Endodermal cell (in vitro differentiated cells): Measurements from ENCODE around the gene CD209. TPM values are rescaled to one million over a fixed set of nuclear protein-coding genes. Genes with fewer than 3 reads are reported as not detected.

Source experiments
- DNase-seq: peaks from one replicate; pipeline ENCODE4 v3.0.0-alpha.2; 2017
- H3K27ac ChIP-seq: 2 replicates; pipeline ENCODE4 v1.5.1; 2013; ENCODE audit warnings: mild to moderate bottlenecking, low read depth, low read length, moderate library complexity
- H3K27me3 ChIP-seq: 2 replicates; pipeline ENCODE4 v1.6.1; 2013; ENCODE audit warnings: mild to moderate bottlenecking, low read length, moderate library complexity; ENCODE audit not compliant: insufficient read depth, control insufficient read depth, poor library complexity, severe bottlenecking
- H3K36me3 ChIP-seq: 2 replicates; pipeline ENCODE4 v1.7.0; 2013; ENCODE audit warnings: mild to moderate bottlenecking, low read length, moderate library complexity; ENCODE audit not compliant: control insufficient read depth, insufficient read depth
- H3K4me1 ChIP-seq: one replicate; pipeline ENCODE4 v1.7.0; 2013; ENCODE audit warnings: low read length; ENCODE audit not compliant: control insufficient read depth, insufficient read depth
- H3K4me3 ChIP-seq: 2 replicates; pipeline ENCODE4 v1.5.1; 2013; ENCODE audit warnings: mild to moderate bottlenecking, low read length, moderate library complexity
- H3K9ac ChIP-seq: 2 replicates; pipeline ENCODE4 v1.6.1; 2013; ENCODE audit warnings: mild to moderate bottlenecking, low read length, moderate library complexity; ENCODE audit not compliant: poor library complexity, severe bottlenecking; ENCODE audit errors: extremely low read depth
- H3K9me3 ChIP-seq: 2 replicates; pipeline ENCODE4 v1.6.1; 2013; ENCODE audit warnings: mild to moderate bottlenecking, low read length, moderate library complexity; ENCODE audit not compliant: control insufficient read depth
- H3K27ac Mint-ChIP-seq: 2 replicates; pipeline ENCODE4 v1.8.0; 2020; ENCODE audit warnings: mixed read lengths
- H3K27me3 Mint-ChIP-seq: 2 replicates; pipeline ENCODE4 v1.8.0; 2021; ENCODE audit warnings: mild to moderate bottlenecking, mixed read lengths; ENCODE audit not compliant: insufficient read depth
- H3K36me3 Mint-ChIP-seq: 2 replicates; pipeline ENCODE4 v1.8.0; 2020; ENCODE audit warnings: low read depth, mixed read lengths
- H3K4me1 Mint-ChIP-seq: 2 replicates; pipeline ENCODE4 v1.8.0; 2020; ENCODE audit warnings: mixed read lengths
- H3K4me3 Mint-ChIP-seq: 2 replicates; pipeline ENCODE4 v1.8.0; 2020; ENCODE audit warnings: mild to moderate bottlenecking, moderate library complexity, mixed read lengths
- H3K9me3 Mint-ChIP-seq: 2 replicates; pipeline ENCODE4 v1.8.0; 2020; ENCODE audit warnings: mild to moderate bottlenecking, mixed read lengths
- CTCF ChIP-seq: fragments of 200-600 bp; sonication (generic); conservative IDR thresholded peaks from 2 replicates; pipeline ENCODE4 v1.5.0; 2021; ENCODE audit warnings: antibody characterized with exemption, mild to moderate bottlenecking
- WGBS, 2 experiments: methylation state at CpG; one replicate each; pipeline versions ENCODE4 v1.1.5 to v1.1.7; 2013; ENCODE audit warnings: missing lambda C conversion rate in 2 of 2, mixed read lengths in 1 of 2; ENCODE audit not compliant: insufficient coverage in 1 of 2, insufficient read length in 1 of 2; 5-methylcytosine and 5-hydroxymethylcytosine counted together
- total RNA-seq, 2 donors: library from RNA; stranded (reverse); fragmentation: NEBNext Ultra II Directional in 1 of 2; extraction: Animal tissue kit (Norgen Biotek cat#: 25700) in 1 of 2; gene quantifications; 2 replicates in 1 of 2; 3 replicates in 1 of 2; pipeline ENCODE4 v1.2.1, GENCODE V29; 2021

Gene CD209
- total RNA-seq, 2 donors from 2014 or later, result not detected

- no peaks in the 10 kb centered on the region for H3K36me3 Mint-ChIP-seq
- Histone ChIP-seq H3K36me3 (no peaks in the 10 kb centered on the region), H3K9me3 (no peaks in the 10 kb centered on the region), H3K27me3 (peaks cover 90% of the 10 kb centered on the region), H3K4me3 (no peak within 1 kb of the TSS), H3K9ac (no peak within 1 kb of the TSS), H3K4me1 (no peaks in the 10 kb centered on the region), H3K27ac (no peak within 1 kb of the TSS)
- H3K4me1 Mint-ChIP-seq, result peaks cover 4% of the 10 kb centered on the region
- TF ChIP-seq CTCF, result no peak
- WGBS, 2 experiments, result 77 to 83% methylated on average over 2 to 9 of the region's 9 CpGs
- no peak within 1 kb of the TSS for H3K27ac Mint-ChIP-seq
- no peak within 1 kb of the TSS for H3K4me3 Mint-ChIP-seq
- peaks cover 94% of the 10 kb centered on the region for H3K27me3 Mint-ChIP-seq
- H3K9me3 Mint-ChIP-seq, result no peaks in the 10 kb centered on the region
- no peak for DNase-seq
Measured at GRCh38 chr19:7732045-7732444, 15.3 kb downstream of the CD209 start, which contains the start of gene CLEC4G. Gene CLEC4G (minus strand): TSS chr19:7732110. CDS start chr19:7732102, 8 bp downstream.

- H3K4me1 Mint-ChIP-seq, result peaks cover 4% of the 10 kb centered on the region
- no peaks in the 10 kb centered on the region for H3K9me3 Mint-ChIP-seq
- 76 to 83% methylated on average over 4 to 5 of the region's 5 CpGs for WGBS, 2 experiments
Measured at GRCh38 chr19:7731615-7732014, 15.7 kb downstream of the CD209 start.

GRCh38 chr19:7731218-7731595, 16.1 kb downstream of the CD209 start:
- Mint-ChIP-seq H3K27ac (no peak overlapping the region), H3K27me3 (peaks cover 91% of the 10 kb centered on the region), H3K36me3 (no peaks in the 10 kb centered on the region), H3K4me3 (no peak overlapping the region), H3K9me3 (no peaks in the 10 kb centered on the region), H3K4me1 (peaks cover 4% of the 10 kb centered on the region)
- H3K9ac ChIP-seq, result no peak overlapping the region
- H3K9me3 ChIP-seq, result no peaks in the 10 kb centered on the region
- no peaks in the 10 kb centered on the region for H3K4me1 ChIP-seq
- H3K27me3 ChIP-seq, result peaks cover 95% of the 10 kb centered on the region
- 70 to 79% methylated on average over 16 to 39 of the region's 39 CpGs for WGBS, 2 experiments
- TF ChIP-seq CTCF, result no peak
- H3K4me3 ChIP-seq, result no peak overlapping the region
- DNase-seq, result no peak
- no peaks in the 10 kb centered on the region for H3K36me3 ChIP-seq
- no peak overlapping the region for H3K27ac ChIP-seq

More at GRCh38 chr19:7731615-7732014, 15.7 kb downstream of the CD209 start:
- no peak for TF ChIP-seq CTCF
- H3K4me3 Mint-ChIP-seq, result no peak overlapping the region
- H3K36me3 Mint-ChIP-seq, result no peaks in the 10 kb centered on the region
- Histone ChIP-seq H3K9ac (no peak overlapping the region), H3K9me3 (no peaks in the 10 kb centered on the region), H3K4me1 (no peaks in the 10 kb centered on the region), H3K27ac (no peak overlapping the region), H3K4me3 (no peak overlapping the region), H3K27me3 (peaks cover 91% of the 10 kb centered on the region), H3K36me3 (no peaks in the 10 kb centered on the region)
- peaks cover 92% of the 10 kb centered on the region for H3K27me3 Mint-ChIP-seq
- DNase-seq, result no peak
- no peak overlapping the region for H3K27ac Mint-ChIP-seq
